ENCODE measurements around the gene EEF1AKMT4.

EEF1AKMT4 gene

DNA sequence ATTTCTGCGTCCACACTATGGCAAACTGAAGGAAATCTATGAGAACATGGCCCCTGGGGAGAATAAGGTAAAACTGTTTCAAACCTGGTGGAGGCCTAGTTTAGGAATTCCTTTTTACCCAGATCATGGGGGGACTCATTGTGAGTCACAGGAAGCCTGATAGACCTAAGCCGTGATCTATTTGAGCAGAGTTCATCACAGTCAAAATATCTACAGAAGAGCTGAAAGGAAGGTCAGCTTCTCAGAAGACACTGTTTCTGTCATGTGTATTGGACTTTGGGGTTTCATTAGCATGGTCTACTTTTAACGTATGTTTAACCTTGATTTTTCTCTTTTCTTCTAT, 50.9 kb downstream of the EEF1AKMT4 start:
- peaks cover 23% of the 10 kb centered on the region for H3K4me1 ChIP-seq (ENCODE audit: insufficient read depth, low read length, poor library complexity, severe bottlenecking)
- H3K27me3 ChIP-seq (ENCODE audit: insufficient read depth, low read length, poor library complexity, severe bottlenecking), result no peaks in the 10 kb centered on the region
- peaks cover 47% of the 10 kb centered on the region for H3K79me2 ChIP-seq (ENCODE audit: insufficient read depth, low read length)
- no peaks in the 10 kb centered on the region for H3K9me2 ChIP-seq (replicated peaks; ENCODE audit: low read depth, low read length)
- peaks cover 38% of the 10 kb centered on the region; the same call in 1 of the 2 replicates for H3K36me3 ChIP-seq (ENCODE audit: insufficient read depth, low read length)
- peaks cover 18% of the 10 kb centered on the region for H4K20me1 ChIP-seq (ENCODE audit: insufficient read depth, low read length, poor library complexity, severe bottlenecking)
- peak overlapping the region; percentile 95 for H3K4me3 ChIP-seq (ENCODE audit: low read length, poor library complexity, severe bottlenecking)
- H3K4me2 ChIP-seq (ENCODE audit: low read depth, low read length, poor library complexity, severe bottlenecking), result peak overlapping the region; percentile 100
- no peak overlapping the region for H2AFZ ChIP-seq (ENCODE audit: low read length)
- H3K9ac ChIP-seq (ENCODE audit: low read depth, low read length, poor library complexity, severe bottlenecking), result peak overlapping the region; percentile 90
- H3K9me3 ChIP-seq (ENCODE audit: insufficient read depth, low read depth, low read length), result no peaks in the 10 kb centered on the region
- no peaks in the 10 kb centered on the region for H3F3A ChIP-seq (ENCODE audit: low read depth)
- TF ChIP-seq, protein P1, sequence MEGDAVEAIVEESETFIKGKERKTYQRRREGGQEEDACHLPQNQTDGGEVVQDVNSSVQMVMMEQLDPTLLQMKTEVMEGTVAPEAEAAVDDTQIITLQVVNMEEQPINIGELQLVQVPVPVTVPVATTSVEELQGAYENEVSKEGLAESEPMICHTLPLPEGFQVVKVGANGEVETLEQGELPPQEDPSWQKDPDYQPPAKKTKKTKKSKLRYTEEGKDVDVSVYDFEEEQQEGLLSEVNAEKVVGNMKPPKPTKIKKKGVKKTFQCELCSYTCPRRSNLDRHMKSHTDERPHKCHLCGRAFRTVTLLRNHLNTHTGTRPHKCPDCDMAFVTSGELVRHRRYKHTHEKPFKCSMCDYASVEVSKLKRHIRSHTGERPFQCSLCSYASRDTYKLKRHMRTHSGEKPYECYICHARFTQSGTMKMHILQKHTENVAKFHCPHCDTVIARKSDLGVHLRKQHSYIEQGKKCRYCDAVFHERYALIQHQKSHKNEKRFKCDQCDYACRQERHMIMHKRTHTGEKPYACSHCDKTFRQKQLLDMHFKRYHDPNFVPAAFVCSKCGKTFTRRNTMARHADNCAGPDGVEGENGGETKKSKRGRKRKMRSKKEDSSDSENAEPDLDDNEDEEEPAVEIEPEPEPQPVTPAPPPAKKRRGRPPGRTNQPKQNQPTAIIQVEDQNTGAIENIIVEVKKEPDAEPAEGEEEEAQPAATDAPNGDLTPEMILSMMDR (conservative IDR thresholded peaks at IDR 0.05; ENCODE audit: low read length), result no peak
- no peak for TF ChIP-seq EZH2phosphoT487 (IDR thresholded peaks at IDR 0.05; ENCODE audit: borderline replicate concordance)

DNA sequence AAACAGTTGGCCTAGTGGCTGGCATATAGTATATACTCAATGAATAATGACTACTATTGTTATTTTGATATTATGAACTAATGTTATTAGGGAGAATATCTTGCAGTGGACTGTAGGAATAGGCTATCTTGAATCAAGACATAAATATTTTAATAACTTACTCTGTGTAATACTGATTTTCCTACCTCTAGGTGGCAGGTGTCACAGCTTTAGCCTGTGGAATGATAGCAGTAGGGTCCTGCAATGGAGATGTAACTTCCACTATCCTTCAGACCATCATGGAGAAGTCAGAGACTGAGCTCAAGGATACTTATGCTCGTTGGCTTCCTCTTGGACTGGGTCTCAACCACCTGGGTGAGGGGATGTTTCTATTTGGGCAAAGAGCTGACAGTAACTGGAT, 56.1 kb downstream of the EEF1AKMT4 start:
- Histone ChIP-seq H3K9me3 (ENCODE audit: insufficient read depth, low read depth, low read length) (no peaks in the 10 kb centered on the region), H3K4me2 (ENCODE audit: low read depth, low read length, poor library complexity, severe bottlenecking) (no peak overlapping the region), H3K27me3 (ENCODE audit: insufficient read depth, low read length, poor library complexity, severe bottlenecking) (no peaks in the 10 kb centered on the region), H3F3A (ENCODE audit: low read depth) (no peaks in the 10 kb centered on the region), H3K9ac (ENCODE audit: low read depth, low read length, poor library complexity, severe bottlenecking) (no peak overlapping the region), H3K9me2 (replicated peaks; ENCODE audit: low read depth, low read length) (no peaks in the 10 kb centered on the region), H3K36me3 (ENCODE audit: insufficient read depth, low read length) (peaks cover 74% of the 10 kb centered on the region), H3K79me2 (ENCODE audit: insufficient read depth, low read length) (peaks cover 33% of the 10 kb centered on the region), H4K20me1 (ENCODE audit: insufficient read depth, low read length, poor library complexity, severe bottlenecking) (peaks cover 4% of the 10 kb centered on the region), H2AFZ (ENCODE audit: low read length) (no peak overlapping the region), H3K4me1 (ENCODE audit: insufficient read depth, low read length, poor library complexity, severe bottlenecking) (peaks cover 10% of the 10 kb centered on the region), H3K4me3 (ENCODE audit: low read length, poor library complexity, severe bottlenecking) (no peak overlapping the region)
- no peak for TF ChIP-seq EZH2phosphoT487 (IDR thresholded peaks at IDR 0.05; ENCODE audit: borderline replicate concordance)
- TF ChIP-seq, protein P1 (conservative IDR thresholded peaks at IDR 0.05; ENCODE audit: low read length), result peak; percentile 55

DNA sequence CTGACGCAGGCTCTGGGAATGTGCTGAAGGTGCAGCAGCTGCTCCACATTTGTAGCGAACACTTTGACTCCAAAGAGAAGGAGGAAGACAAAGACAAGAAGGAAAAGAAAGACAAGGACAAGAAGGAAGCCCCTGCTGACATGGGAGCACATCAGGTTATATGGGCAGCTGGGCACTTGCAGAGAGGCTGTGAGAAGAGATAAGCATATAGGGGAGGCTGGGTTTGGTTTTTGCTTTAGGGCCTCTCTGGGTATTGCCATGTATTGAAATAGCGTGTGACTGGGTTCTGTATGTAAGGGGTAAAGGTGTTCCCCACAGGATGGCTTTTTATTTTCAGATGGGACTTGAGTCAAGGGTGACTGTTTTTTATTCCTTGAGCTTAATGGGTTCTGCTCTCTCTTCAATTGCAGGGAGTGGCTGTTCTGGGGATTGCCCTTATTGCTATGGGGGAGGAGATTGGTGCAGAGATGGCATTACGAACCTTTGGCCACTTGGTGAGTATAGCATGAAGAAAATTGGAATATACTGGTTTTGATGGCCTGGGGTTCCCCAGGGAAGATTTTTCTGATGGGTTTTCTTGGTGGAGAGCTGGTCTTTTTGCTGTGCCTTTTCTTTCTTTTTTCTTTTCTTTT, 57.0 kb downstream of the EEF1AKMT4 start:
- H3K4me1 ChIP-seq (ENCODE audit: insufficient read depth, low read length, poor library complexity, severe bottlenecking), result peaks cover 5% of the 10 kb centered on the region
- H3K36me3 ChIP-seq (ENCODE audit: insufficient read depth, low read length), result peaks cover 71% of the 10 kb centered on the region
- no peak overlapping the region for H3K9ac ChIP-seq (ENCODE audit: low read depth, low read length, poor library complexity, severe bottlenecking)
- no peaks in the 10 kb centered on the region for H3K9me2 ChIP-seq (replicated peaks; ENCODE audit: low read depth, low read length)
- H3K4me3 ChIP-seq (ENCODE audit: low read length, poor library complexity, severe bottlenecking), result no peak overlapping the region
- no peaks in the 10 kb centered on the region for H3K9me3 ChIP-seq (ENCODE audit: insufficient read depth, low read depth, low read length)
- no peaks in the 10 kb centered on the region for H3F3A ChIP-seq (ENCODE audit: low read depth)
- H3K27me3 ChIP-seq (ENCODE audit: insufficient read depth, low read length, poor library complexity, severe bottlenecking), result no peaks in the 10 kb centered on the region
- no peaks in the 10 kb centered on the region for H4K20me1 ChIP-seq (ENCODE audit: insufficient read depth, low read length, poor library complexity, severe bottlenecking)
- peaks cover 24% of the 10 kb centered on the region; the same call in 1 of the 2 replicates for H3K79me2 ChIP-seq (ENCODE audit: insufficient read depth, low read length)
- no peak for TF ChIP-seq EZH2phosphoT487 (IDR thresholded peaks at IDR 0.05; ENCODE audit: borderline replicate concordance)
- TF ChIP-seq, protein P1 (conservative IDR thresholded peaks at IDR 0.05; ENCODE audit: low read length), result no peak
- no peak overlapping the region for H3K4me2 ChIP-seq (ENCODE audit: low read depth, low read length, poor library complexity, severe bottlenecking)
- no peak overlapping the region for H2AFZ ChIP-seq (ENCODE audit: low read length)

Data from Loucy (cell line).